MM.1S (cell line): ENCODE data around the gene SLC24A1.
"Not testable (repeated sequence)": the region's sequence is repeated elsewhere in the genome, so short reads cannot be mapped to it uniquely, and the experiment has no call there.

Source experiments
- DNase-seq: peaks from one replicate; pipeline ENCODE4 v3.0.0-alpha.2; 2015
- H2AFZ ChIP-seq: fragments of 300-600 bp; sonication (generic); 2 replicates; pipeline ENCODE4 v1.6.0; 2016; ENCODE audit warnings: antibody characterized with exemption, low read length
- H3F3A ChIP-seq: fragments of 300-600 bp; sonication (generic); 2 replicates; pipeline ENCODE4 v1.6.1; 2016; ENCODE audit warnings: mild to moderate bottlenecking, antibody characterized with exemption, low read length, moderate library complexity, mixed read lengths; ENCODE audit not compliant: insufficient read depth
- H3K27ac ChIP-seq: fragments of 300-600 bp; sonication (generic); 2 replicates; pipeline ENCODE4 v1.5.1; 2016; ENCODE audit warnings: mild to moderate bottlenecking, low read length
- H3K27me3 ChIP-seq: fragments of 300-600 bp; sonication (generic); replicated peaks from 2 replicates; pipeline ENCODE4 v1.6.0; 2016; ENCODE audit warnings: low read length; ENCODE audit not compliant: insufficient read depth
- H3K36me3 ChIP-seq: fragments of 300-600 bp; sonication (generic); replicated peaks from 2 replicates; pipeline ENCODE4 v1.6.1; 2016; ENCODE audit warnings: mild to moderate bottlenecking, low read length, mixed read lengths; ENCODE audit not compliant: insufficient read depth
- H3K4me1 ChIP-seq: fragments of 300-600 bp; sonication (generic); 2 replicates; pipeline ENCODE4 v1.6.1; 2016; ENCODE audit warnings: low read length, mixed read lengths
- H3K4me2 ChIP-seq: fragments of 300-600 bp; sonication (generic); 2 replicates; pipeline ENCODE4 v1.6.0; 2016; ENCODE audit warnings: low read depth, low read length
- H3K4me3 ChIP-seq: fragments of 300-600 bp; sonication (generic); 2 replicates; pipeline ENCODE4 v1.5.1; 2016; ENCODE audit warnings: low read length, mixed read lengths
- H3K79me2 ChIP-seq: fragments of 300-600 bp; sonication (generic); 2 replicates; pipeline ENCODE4 v1.6.1; 2016; ENCODE audit warnings: mixed run types, low read length, mixed read lengths
- H3K9ac ChIP-seq: fragments of 300-600 bp; sonication (generic); 2 replicates; pipeline ENCODE4 v1.6.1; 2016; ENCODE audit warnings: low read length, mixed read lengths
- H3K9me2 ChIP-seq: fragments of 300-600 bp; sonication (generic); replicated peaks from 2 replicates; pipeline ENCODE4 v1.6.1; 2016; ENCODE audit warnings: mild to moderate bottlenecking, low read length, mixed read lengths; ENCODE audit not compliant: insufficient read depth
- H3K9me3 ChIP-seq: fragments of 300-600 bp; sonication (generic); replicated peaks from 2 replicates; pipeline ENCODE4 v1.6.1; 2016; ENCODE audit warnings: mild to moderate bottlenecking, low read length, mixed read lengths; ENCODE audit not compliant: insufficient read depth
- H4K20me1 ChIP-seq: fragments of 300-600 bp; sonication (generic); 2 replicates; pipeline ENCODE4 v1.6.1; 2016; ENCODE audit warnings: mild to moderate bottlenecking, low read length, moderate library complexity, mixed read lengths; ENCODE audit not compliant: insufficient read depth
- EZH2 ChIP-seq: fragments of 300-600 bp; sonication (generic); optimal IDR thresholded peaks from 2 replicates; pipeline ENCODE3; 2017; ENCODE audit warnings: low read depth, mild to moderate bottlenecking, antibody characterized with exemption, low read length, mixed read lengths
- EZH2phosphoT487 ChIP-seq: fragments of 300-600 bp; sonication (generic); IDR thresholded peaks from 2 replicates; pipeline ENCODE4 v1.6.1; 2018; ENCODE audit warnings: antibody characterized with exemption, low read length
- TF ChIP-seq, protein P1 (sequence below): fragments of 300-600 bp; sonication (generic); IDR thresholded peaks from 2 replicates; pipeline ENCODE4 v1.5.1; 2016; ENCODE audit warnings: antibody characterized with exemption, low read length, mixed read lengths

The SLC24A1 gene

DNA sequence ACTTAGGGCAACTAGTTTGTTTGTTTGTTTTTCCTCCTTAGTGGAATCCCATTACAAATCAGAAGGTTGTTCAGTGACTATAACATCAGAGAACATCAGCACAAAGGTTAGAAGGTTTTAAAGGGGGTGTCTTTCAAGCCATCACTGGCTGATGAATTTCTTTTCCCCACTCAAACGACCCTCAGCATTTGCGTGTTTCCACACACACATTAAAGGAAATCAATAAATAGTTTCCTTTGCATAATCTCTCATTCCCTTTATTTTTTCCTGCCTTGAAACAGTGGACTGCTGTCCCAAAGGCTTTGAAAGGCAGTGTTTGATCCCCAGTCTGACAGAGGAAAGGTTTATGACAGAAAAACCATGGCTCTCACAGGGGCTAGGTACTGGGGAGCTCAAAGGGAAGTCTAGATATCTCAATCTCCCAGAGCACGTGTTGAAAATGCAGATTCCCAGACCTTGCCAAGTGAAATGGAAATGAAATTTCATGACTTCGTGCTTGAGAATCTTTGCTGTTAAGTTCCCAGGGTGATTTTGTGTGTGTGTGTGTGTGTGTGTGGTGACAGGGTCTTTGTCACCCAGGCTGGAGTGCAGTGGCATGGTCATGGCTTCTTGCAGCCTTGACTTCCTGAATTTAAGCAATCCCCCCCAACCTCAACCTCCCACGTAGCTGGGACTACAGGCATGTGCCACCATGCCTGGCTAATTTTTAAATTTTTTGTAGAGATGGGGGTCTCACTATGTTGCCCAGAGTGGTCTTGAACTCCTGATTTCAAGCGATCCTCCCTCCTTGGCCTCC is 8.6 kb upstream of the SLC24A1 start:
- Histone ChIP-seq H3K4me2 (no peak overlapping the region), H3K9ac (no peak overlapping the region), H3F3A (no peaks in the 10 kb centered on the region), H2AFZ (no peak overlapping the region), H3K9me2 (no peaks in the 10 kb centered on the region), H3K4me3 (no peak overlapping the region), H3K79me2 (peaks cover 24% of the 10 kb centered on the region), H3K27me3 (no peaks in the 10 kb centered on the region), H3K9me3 (no peaks in the 10 kb centered on the region), H3K36me3 (no peaks in the 10 kb centered on the region), H4K20me1 (no peaks in the 10 kb centered on the region), H3K4me1 (0 out of 2 replicates have a peak, but pooled peaks cover 2% of the 10 kb centered on the region), H3K27ac (no peak overlapping the region)
- TF ChIP-seq, protein P1, sequence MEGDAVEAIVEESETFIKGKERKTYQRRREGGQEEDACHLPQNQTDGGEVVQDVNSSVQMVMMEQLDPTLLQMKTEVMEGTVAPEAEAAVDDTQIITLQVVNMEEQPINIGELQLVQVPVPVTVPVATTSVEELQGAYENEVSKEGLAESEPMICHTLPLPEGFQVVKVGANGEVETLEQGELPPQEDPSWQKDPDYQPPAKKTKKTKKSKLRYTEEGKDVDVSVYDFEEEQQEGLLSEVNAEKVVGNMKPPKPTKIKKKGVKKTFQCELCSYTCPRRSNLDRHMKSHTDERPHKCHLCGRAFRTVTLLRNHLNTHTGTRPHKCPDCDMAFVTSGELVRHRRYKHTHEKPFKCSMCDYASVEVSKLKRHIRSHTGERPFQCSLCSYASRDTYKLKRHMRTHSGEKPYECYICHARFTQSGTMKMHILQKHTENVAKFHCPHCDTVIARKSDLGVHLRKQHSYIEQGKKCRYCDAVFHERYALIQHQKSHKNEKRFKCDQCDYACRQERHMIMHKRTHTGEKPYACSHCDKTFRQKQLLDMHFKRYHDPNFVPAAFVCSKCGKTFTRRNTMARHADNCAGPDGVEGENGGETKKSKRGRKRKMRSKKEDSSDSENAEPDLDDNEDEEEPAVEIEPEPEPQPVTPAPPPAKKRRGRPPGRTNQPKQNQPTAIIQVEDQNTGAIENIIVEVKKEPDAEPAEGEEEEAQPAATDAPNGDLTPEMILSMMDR = no peak
- TF ChIP-seq EZH2 (no peak), EZH2phosphoT487 (no peak)
- DNase-seq = no peak

DNA sequence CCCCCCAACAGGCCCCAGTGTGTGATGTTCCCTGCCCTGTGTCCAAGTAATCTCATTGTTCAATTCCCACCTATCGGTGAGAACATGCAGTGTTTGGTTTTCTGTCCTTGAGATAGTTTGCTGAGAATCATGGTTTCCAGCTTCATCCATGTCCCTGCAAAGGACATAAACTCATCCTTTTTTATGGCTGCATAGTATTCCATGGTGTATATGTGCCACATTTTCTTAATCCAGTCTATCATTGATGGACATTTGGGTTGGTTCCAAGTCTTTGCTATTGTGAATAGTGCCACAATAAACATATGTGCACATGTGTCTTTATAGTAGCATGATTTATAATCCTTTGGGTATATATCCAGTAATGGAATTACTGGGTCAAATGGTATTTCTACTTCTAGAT is 5.9 kb upstream of the SLC24A1 start:
- not testable (repeated sequence) for H3K9me2 ChIP-seq, H3F3A ChIP-seq, H3K4me1 ChIP-seq, H3K27ac ChIP-seq, H3K79me2 ChIP-seq, H3K27me3 ChIP-seq, H3K4me2 ChIP-seq, H3K4me3 ChIP-seq, DNase-seq, H3K9me3 ChIP-seq, H3K9ac ChIP-seq, H4K20me1 ChIP-seq, H3K36me3 ChIP-seq, H2AFZ ChIP-seq

DNA sequence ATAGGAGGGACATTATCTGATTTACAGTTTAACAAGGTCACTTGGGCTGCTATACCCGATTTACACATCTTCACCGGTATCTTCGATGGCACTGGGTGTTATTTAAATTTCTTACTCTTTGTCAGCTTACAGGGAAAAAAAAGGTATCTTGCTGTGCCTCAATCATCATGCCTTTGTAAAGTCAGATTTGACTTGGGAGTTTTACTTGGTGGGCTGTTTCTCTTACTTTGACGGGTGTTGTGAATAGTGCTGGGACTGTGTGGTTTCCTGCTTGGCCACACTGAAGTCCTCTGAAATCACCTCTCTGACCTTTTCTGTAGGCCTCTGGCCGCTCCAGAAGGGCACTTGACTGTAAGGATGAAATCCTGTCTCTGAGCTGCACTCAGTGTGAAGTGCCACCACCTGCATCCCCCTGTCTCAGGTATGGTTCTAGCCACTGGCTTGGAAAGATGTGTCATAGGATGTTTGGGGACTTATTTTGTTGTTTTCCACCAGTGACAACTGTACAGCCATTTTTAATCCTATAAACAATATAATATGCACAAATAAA is 3.1 kb upstream of the SLC24A1 start:
- no peaks in the 10 kb centered on the region for H3K4me1 ChIP-seq
- no peak for DNase-seq
- H3K4me3 ChIP-seq = no peak overlapping the region
- H3K9me3 ChIP-seq = no peaks in the 10 kb centered on the region
- no peak overlapping the region for H3K9ac ChIP-seq
- H3K27ac ChIP-seq = no peak overlapping the region
- H3K79me2 ChIP-seq = no peaks in the 10 kb centered on the region
- no peak overlapping the region for H2AFZ ChIP-seq
- no peaks in the 10 kb centered on the region for H3F3A ChIP-seq
- no peaks in the 10 kb centered on the region for H3K9me2 ChIP-seq
- H4K20me1 ChIP-seq = no peaks in the 10 kb centered on the region
- TF ChIP-seq, protein P1 = no peak
- no peak for TF ChIP-seq EZH2phosphoT487
- TF ChIP-seq EZH2 = no peak
- no peaks in the 10 kb centered on the region for H3K27me3 ChIP-seq
- no peak overlapping the region for H3K4me2 ChIP-seq
- no peaks in the 10 kb centered on the region for H3K36me3 ChIP-seq
